ENCODE measurements around the gene CCSER2. TPM values are rescaled to one million over a fixed set of nuclear protein-coding genes. Genes with fewer than 3 reads are reported as not detected.

Gene CCSER2
- total RNA-seq, 3 donors from 2014 or later: 49.8 to 61.2 (median 49.9) TPM

DNA sequence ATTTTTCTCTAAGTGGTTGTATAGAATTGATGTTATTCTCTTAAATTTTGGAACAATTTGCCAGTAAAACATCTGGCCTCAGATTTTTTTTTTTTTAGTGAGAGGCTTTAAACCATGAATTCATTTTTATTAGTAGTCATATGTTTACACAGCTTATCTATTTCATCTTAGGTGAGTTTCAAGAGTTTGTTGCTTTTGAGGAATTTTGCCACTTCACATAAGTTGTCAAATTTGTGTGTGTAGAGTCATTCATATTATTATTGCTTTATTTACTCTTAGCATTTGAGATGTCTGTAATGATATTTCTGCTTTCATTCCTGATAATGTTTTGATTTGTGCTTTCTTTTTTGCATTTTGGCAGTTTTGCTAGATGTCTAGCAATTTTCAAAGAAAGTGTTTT is 132.1 kb downstream of the CCSER2 start:
- no peak for TF ChIP-seq POLR2A (IDR thresholded peaks at IDR 0.05)
- TF ChIP-seq, protein P1, sequence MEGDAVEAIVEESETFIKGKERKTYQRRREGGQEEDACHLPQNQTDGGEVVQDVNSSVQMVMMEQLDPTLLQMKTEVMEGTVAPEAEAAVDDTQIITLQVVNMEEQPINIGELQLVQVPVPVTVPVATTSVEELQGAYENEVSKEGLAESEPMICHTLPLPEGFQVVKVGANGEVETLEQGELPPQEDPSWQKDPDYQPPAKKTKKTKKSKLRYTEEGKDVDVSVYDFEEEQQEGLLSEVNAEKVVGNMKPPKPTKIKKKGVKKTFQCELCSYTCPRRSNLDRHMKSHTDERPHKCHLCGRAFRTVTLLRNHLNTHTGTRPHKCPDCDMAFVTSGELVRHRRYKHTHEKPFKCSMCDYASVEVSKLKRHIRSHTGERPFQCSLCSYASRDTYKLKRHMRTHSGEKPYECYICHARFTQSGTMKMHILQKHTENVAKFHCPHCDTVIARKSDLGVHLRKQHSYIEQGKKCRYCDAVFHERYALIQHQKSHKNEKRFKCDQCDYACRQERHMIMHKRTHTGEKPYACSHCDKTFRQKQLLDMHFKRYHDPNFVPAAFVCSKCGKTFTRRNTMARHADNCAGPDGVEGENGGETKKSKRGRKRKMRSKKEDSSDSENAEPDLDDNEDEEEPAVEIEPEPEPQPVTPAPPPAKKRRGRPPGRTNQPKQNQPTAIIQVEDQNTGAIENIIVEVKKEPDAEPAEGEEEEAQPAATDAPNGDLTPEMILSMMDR (IDR thresholded peaks at IDR 0.05): no peak
- TF ChIP-seq POLR2AphosphoS5 (IDR thresholded peaks at IDR 0.05): no peak
- no peak for DNase-seq (ENCODE audit: low spot score in 2 of 2)
- intact Hi-C loops (cut with DNase I; ENCODE audit: low total_unique reads): no loop called here

GRCh38 chr10:84469470-84469869 is 141.1 kb downstream of the CCSER2 start:
- no peaks in the 10 kb centered on the region for H3K9me3 ChIP-seq
- no peak for TF ChIP-seq POLR2A (IDR thresholded peaks at IDR 0.05)
- TF ChIP-seq, protein P1 (IDR thresholded peaks at IDR 0.05): no peak
- no peak for TF ChIP-seq POLR2AphosphoS5 (IDR thresholded peaks at IDR 0.05)

More for the DNA sequence above, 132.1 kb downstream of the CCSER2 start:
- Histone ChIP-seq H3K4me3 (no peak overlapping the region), H3K9me3 (peaks cover 5 to 8% of the 10 kb centered on the region in 2 donors), H3K36me3 (no peaks in the 10 kb centered on the region), H3K27ac (no peak overlapping the region), H3K27me3 (no peaks in the 10 kb centered on the region), H3K4me1 (no peaks in the 10 kb centered on the region)

GRCh38 chr10:84473136-84473535 is 144.7 kb downstream of the CCSER2 start:
- TF ChIP-seq POLR2A (IDR thresholded peaks at IDR 0.05): no peak
- no peak for TF ChIP-seq POLR2AphosphoS5 (IDR thresholded peaks at IDR 0.05)
- TF ChIP-seq, protein P1 (IDR thresholded peaks at IDR 0.05): no peak
- no peak for DNase-seq (ENCODE audit: low spot score in 2 of 2)
- intact Hi-C loops (cut with DNase I; ENCODE audit: low total_unique reads): no loop called here

More at GRCh38 chr10:84469470-84469869, 141.1 kb downstream of the CCSER2 start:
- no peaks in the 10 kb centered on the region for H3K27me3 ChIP-seq
- intact Hi-C loops (cut with DNase I; ENCODE audit: low total_unique reads): no loop called here
- no peak for DNase-seq (ENCODE audit: low spot score in 2 of 2)
- H3K36me3 ChIP-seq: no peaks in the 10 kb centered on the region
- H3K4me3 ChIP-seq: no peak overlapping the region
- H3K27ac ChIP-seq: no peak overlapping the region
- H3K4me1 ChIP-seq: no peaks in the 10 kb centered on the region

DNA sequence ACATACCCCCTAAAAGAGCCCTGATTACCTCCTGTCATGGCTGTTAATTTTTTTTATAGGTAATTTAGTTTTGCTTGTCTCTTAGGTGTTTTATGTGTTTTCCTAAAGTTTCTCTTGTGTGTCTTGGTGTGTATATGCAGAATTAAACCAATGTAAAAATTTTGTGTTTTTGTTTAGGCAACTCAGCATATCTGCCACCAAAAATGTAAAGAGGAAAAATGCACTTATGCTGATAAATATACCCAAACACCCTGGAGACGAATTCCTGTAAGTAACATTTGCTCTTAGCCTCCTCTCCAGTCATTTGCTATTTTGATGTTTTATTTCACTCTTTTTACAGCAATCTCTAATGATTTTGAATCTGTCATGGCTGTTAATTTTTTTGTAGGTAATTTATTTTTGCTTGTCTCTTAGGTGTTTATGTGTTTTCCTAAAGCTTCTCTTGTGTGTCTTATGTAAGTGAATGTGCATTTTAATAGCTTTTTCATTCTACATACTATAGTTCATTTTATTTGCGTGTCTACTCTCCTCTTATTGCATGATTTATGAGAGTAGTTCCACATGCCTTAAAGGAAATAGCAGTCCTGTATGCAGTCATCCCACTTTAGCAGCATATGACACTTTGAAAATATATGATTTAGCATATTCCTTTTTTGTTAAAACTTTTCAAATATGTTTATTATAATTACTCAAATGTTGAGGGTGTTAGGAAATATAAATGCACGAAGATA is 149.2 kb downstream of the CCSER2 start:
- Histone ChIP-seq H3K27me3 (no peaks in the 10 kb centered on the region), H3K4me1 (no peaks in the 10 kb centered on the region), H3K9me3 (no peaks in the 10 kb centered on the region), H3K27ac (no peak overlapping the region), H3K36me3 (no peaks in the 10 kb centered on the region), H3K4me3 (no peak overlapping the region)
- no peak for DNase-seq (ENCODE audit: low spot score in 2 of 2)
- TF ChIP-seq, protein P1 (IDR thresholded peaks at IDR 0.05): no peak
- TF ChIP-seq POLR2AphosphoS5 (IDR thresholded peaks at IDR 0.05) (no peak), POLR2A (IDR thresholded peaks at IDR 0.05) (no peak)
- intact Hi-C loops (cut with DNase I; ENCODE audit: low total_unique reads): no loop called here

More at GRCh38 chr10:84473136-84473535, 144.7 kb downstream of the CCSER2 start:
- Histone ChIP-seq H3K27me3 (no peaks in the 10 kb centered on the region), H3K4me3 (no peak overlapping the region), H3K27ac (no peak overlapping the region), H3K9me3 (no peaks in the 10 kb centered on the region), H3K36me3 (no peaks in the 10 kb centered on the region), H3K4me1 (no peaks in the 10 kb centered on the region)

DNA sequence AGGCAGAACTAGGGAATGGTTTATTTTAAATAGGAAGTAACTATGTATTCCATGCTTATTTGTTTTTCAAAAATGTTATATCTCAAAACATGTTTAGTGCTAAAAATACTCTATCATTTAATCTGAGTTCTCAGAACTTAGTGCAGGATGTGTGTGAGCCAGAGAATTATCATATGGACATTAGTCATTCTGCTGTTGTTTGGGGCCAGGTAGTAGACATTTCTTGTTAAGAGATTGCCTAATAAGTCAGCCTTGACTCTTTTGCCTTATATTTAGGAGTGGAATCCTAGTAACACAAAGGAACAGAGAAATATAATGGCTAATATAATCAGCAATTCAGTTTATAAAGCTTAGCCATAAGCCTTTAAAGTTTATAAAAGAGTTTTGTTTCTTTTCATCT is 149.8 kb downstream of the CCSER2 start:
- Histone ChIP-seq H3K9me3 (no peaks in the 10 kb centered on the region), H3K27ac (no peak overlapping the region), H3K36me3 (no peaks in the 10 kb centered on the region), H3K27me3 (no peaks in the 10 kb centered on the region), H3K4me3 (no peak overlapping the region), H3K4me1 (no peaks in the 10 kb centered on the region)
- no peak for DNase-seq (ENCODE audit: low spot score in 2 of 2)
- TF ChIP-seq POLR2A (IDR thresholded peaks at IDR 0.05) (no peak), POLR2AphosphoS5 (IDR thresholded peaks at IDR 0.05) (no peak)
- TF ChIP-seq, protein P1 (IDR thresholded peaks at IDR 0.05): no peak
- intact Hi-C loops (cut with DNase I; ENCODE audit: low total_unique reads): no loop called here

Measured in breast epithelium (tissue), 4 donors.